B cell (primary cell): Measurements from ENCODE around the gene TBC1D32. TPM values are rescaled to one million over a fixed set of nuclear protein-coding genes. Genes with fewer than 3 reads are reported as not detected.

ENCODE experiments used
- ATAC-seq: fragments of 200-7000 bp; cut with Tn5 transposase; one replicate; pipeline ENCODE4 v1.10.0; 2021; ENCODE audit warnings: low read depth, mild to moderate bottlenecking, moderate number of reproducible peaks, moderate library complexity
- CTCF ChIA-PET: fragments of 350-600 bp; sonication (Branson Sonifier 250); formaldehyde crosslinking; loops from one replicate; lab custom pipeline; 2021; ENCODE audit warnings: antibody characterized with exemption, inconsistent platforms; lab: Charles Lee
- POLR2A ChIA-PET: fragments of 350-600 bp; sonication (Branson Sonifier 250); formaldehyde crosslinking; loops from one replicate; lab custom pipeline; 2021; ENCODE audit warnings: antibody characterized with exemption; lab: Charles Lee
- DNase-seq: peaks from one replicate; pipeline ENCODE4 v3.0.0; 2013
- H2AFZ ChIP-seq: 2 replicates; pipeline ENCODE4 v1.6.1; 2012; ENCODE audit warnings: mild to moderate bottlenecking, low read depth, low read length; ENCODE audit not compliant: insufficient read depth, poor library complexity, severe bottlenecking
- H3K27ac ChIP-seq, 2 donors: 1 replicate in 1 of 2; 2 replicates in 1 of 2; pipeline ENCODE4 v1.5.1; 2012 to 2013; ENCODE audit warnings: low read length in 2 of 2, mild to moderate bottlenecking in 2 of 2, moderate library complexity in 1 of 2
- H3K27me3 ChIP-seq, 4 experiments: fragments of 200-600 bp in 1 of 4; sonication (generic) in 1 of 4; replicated peaks in 1 of 4; 1 replicate in 2 of 4; 2 replicates in 2 of 4; pipeline versions ENCODE4 v1.6.1 to v1.7.0; 2013 to 2016; ENCODE audit warnings: low read length in 3 of 4, mild to moderate bottlenecking in 2 of 4, mixed read lengths in 1 of 4, moderate library complexity in 1 of 4; ENCODE audit not compliant: insufficient read depth in 4 of 4, control insufficient read depth in 3 of 4; ENCODE audit errors: control extremely low read depth in 1 of 4
- H3K36me3 ChIP-seq, 2 experiments: replicated peaks in 1 of 2; 1 replicate in 1 of 2; 2 replicates in 1 of 2; pipeline versions ENCODE4 v1.6.1 to v1.7.1; 2013; ENCODE audit warnings: low read length in 1 of 2; ENCODE audit not compliant: insufficient read depth in 2 of 2, control insufficient read depth in 1 of 2; ENCODE audit errors: control extremely low read depth in 1 of 2, extremely low read depth in 1 of 2
- H3K4me1 ChIP-seq, 2 donors: fragments of 200-600 bp in 1 of 2; sonication (generic) in 1 of 2; 1 replicate in 1 of 2; 2 replicates in 1 of 2; pipeline versions ENCODE4 v1.5.1 to v1.6.1; 2013 to 2017; ENCODE audit warnings: low read length in 2 of 2; ENCODE audit not compliant: control insufficient read depth in 2 of 2, insufficient read depth in 2 of 2
- H3K4me2 ChIP-seq: replicated peaks from 2 replicates; pipeline ENCODE3; 2012; ENCODE audit warnings: mild to moderate bottlenecking, low read depth, low read length; ENCODE audit not compliant: poor library complexity, severe bottlenecking
- H3K4me3 ChIP-seq, 5 experiments: fragments of 200-600 bp in 1 of 5; sonication (generic) in 1 of 5; 1 replicate in 3 of 5; 2 replicates in 2 of 5; pipeline versions ENCODE4 v1.5.1 to v1.7.0; 2011 to 2016; ENCODE audit warnings: low read length in 4 of 5, mild to moderate bottlenecking in 4 of 5, low read depth in 2 of 5, control low read depth in 1 of 5, moderate library complexity in 1 of 5; ENCODE audit not compliant: insufficient read depth in 1 of 5; ENCODE audit errors: control extremely low read depth in 1 of 5, extremely low read depth in 1 of 5
- H3K79me2 ChIP-seq: fragments of 200-600 bp; sonication (generic); one replicate; pipeline ENCODE4 v1.6.0; 2016; ENCODE audit warnings: low read length; ENCODE audit not compliant: control insufficient read depth, insufficient read depth
- H3K9ac ChIP-seq: fragments of 200-600 bp; sonication (generic); 2 replicates; pipeline ENCODE4 v1.6.1; 2017; ENCODE audit warnings: mild to moderate bottlenecking, low read length, moderate library complexity
- H3K9me3 ChIP-seq, 3 donors: one replicate each; pipeline versions ENCODE4 v1.6.1 to v1.7.1; 2013; ENCODE audit warnings: low read length in 2 of 3; ENCODE audit not compliant: control insufficient read depth in 2 of 3, insufficient read depth in 1 of 3; ENCODE audit errors: control extremely low read depth in 1 of 3
- H4K20me1 ChIP-seq: 2 replicates; pipeline ENCODE4 v1.6.0; 2012; ENCODE audit warnings: mild to moderate bottlenecking, low read length; ENCODE audit not compliant: insufficient read depth, control insufficient read depth, poor library complexity, severe bottlenecking
- H3K27ac Mint-ChIP-seq: one replicate; pipeline ENCODE4 v1.8.0; 2021; ENCODE audit warnings: mixed read lengths
- H3K27me3 Mint-ChIP-seq: one replicate; pipeline ENCODE4 v1.8.0; 2021; ENCODE audit warnings: mixed read lengths
- H3K4me1 Mint-ChIP-seq: one replicate; pipeline ENCODE4 v1.8.0; 2021; ENCODE audit warnings: mixed read lengths
- H3K4me3 Mint-ChIP-seq: one replicate; pipeline ENCODE4 v1.8.0; 2021; ENCODE audit warnings: mixed read lengths
- H3K9me3 Mint-ChIP-seq: one replicate; pipeline ENCODE4 v1.8.0; 2022; ENCODE audit warnings: mixed read lengths; ENCODE audit not compliant: insufficient read depth
- CTCF ChIP-seq: fragments of 200-600 bp; IDR thresholded peaks from one replicate; pipeline ENCODE4 v1.8.0; 2022; ENCODE audit warnings: antibody characterized with exemption, mild to moderate bottlenecking
- EZH2 ChIP-seq: IDR thresholded peaks from 2 replicates; pipeline ENCODE4 v1.6.1; 2012; ENCODE audit warnings: borderline replicate concordance, low read depth, mild to moderate bottlenecking, moderate library complexity, low read length; ENCODE audit not compliant: insufficient read depth, poor library complexity, severe bottlenecking
- WGBS: methylation state at CpG from one replicate; pipeline ENCODE4 v1.1.5; 2013; ENCODE audit warnings: missing lambda C conversion rate; ENCODE audit not compliant: insufficient coverage; 5-methylcytosine and 5-hydroxymethylcytosine counted together
- intact Hi-C: fragments of 100-400 bp; cut with micrococcal nuclease; formaldehyde crosslinking; loops from one replicate; pipeline ENCODE4 v1.10.0; 2022
- polyA plus RNA-seq: library from polyadenylated mRNA; depleted of rRNA; stranded (reverse); fragments of >200 nt; gene quantifications from 2 replicates; pipeline ENCODE4 v1.2.3, GENCODE V29; 2012
- total RNA-seq, 2 donors: library from RNA; stranded (reverse); fragments of 120-200 nt in 1 of 2; gene quantifications; 1 replicate in 1 of 2; 2 replicates in 1 of 2; pipeline versions ENCODE4 v1.2.3 to v1.2.4, GENCODE V29; 2013 to 2022

Gene TBC1D32
- total and polyA plus RNA-seq, 2 donors (not counting 1 experiment from before 2014, with no cell fraction given): 9.0 to 20.9 TPM

GRCh38 chr6:121143476-121143875 lies 190.8 kb downstream of the TBC1D32 start:
- ChIA-PET POLR2A (no interaction called here), CTCF (no interaction called here)
- DNase-seq: no peak
- H3K79me2 ChIP-seq: no peaks in the 10 kb centered on the region
- Mint-ChIP-seq H3K27ac (no peak overlapping the region), H3K4me1 (no peaks in the 10 kb centered on the region), H3K4me3 (no peak overlapping the region), H3K9me3 (peaks cover 7% of the 10 kb centered on the region), H3K27me3 (no peaks in the 10 kb centered on the region)
- no peak overlapping the region for H2AFZ ChIP-seq
- H3K4me3 ChIP-seq: no peak overlapping the region
- H3K4me1 ChIP-seq: no peaks in the 10 kb centered on the region
- no peaks in the 10 kb centered on the region for H4K20me1 ChIP-seq
- H3K36me3 ChIP-seq: no peaks in the 10 kb centered on the region
- H3K9ac ChIP-seq: no peak overlapping the region
- H3K27me3 ChIP-seq: no peaks in the 10 kb centered on the region
- no peak overlapping the region for H3K4me2 ChIP-seq
- no CpG with 5 or more reads among the region's 2 CpGs for WGBS
- TF ChIP-seq EZH2: no peak
- no peak for TF ChIP-seq CTCF
- H3K9me3 ChIP-seq: peaks cover 3 to 7% (median 4%) of the 10 kb centered on the region in 3 donors
- intact Hi-C loops: no loop called here
- H3K27ac ChIP-seq: no peak overlapping the region
- no peak for ATAC-seq

GRCh38 chr6:121142093-121142492 lies 192.2 kb downstream of the TBC1D32 start:
- CTCF ChIA-PET: no interaction called here
- H2AFZ ChIP-seq: no peak overlapping the region
- intact Hi-C loops: no loop called here

More at GRCh38 chr6:121142093-121142492, 192.2 kb downstream of the TBC1D32 start:
- no peak overlapping the region for H3K4me3 ChIP-seq
- no peak for ATAC-seq
- no peaks in the 10 kb centered on the region for H3K36me3 ChIP-seq
- DNase-seq: no peak
- peaks cover 3 to 7% (median 4%) of the 10 kb centered on the region in 3 donors for H3K9me3 ChIP-seq
- Mint-ChIP-seq H3K4me1 (no peaks in the 10 kb centered on the region), H3K27me3 (no peaks in the 10 kb centered on the region), H3K4me3 (no peak overlapping the region), H3K27ac (no peak overlapping the region), H3K9me3 (peaks cover 7% of the 10 kb centered on the region)
- no peak overlapping the region for H3K27ac ChIP-seq
- H3K27me3 ChIP-seq: no peaks in the 10 kb centered on the region
- 100% methylated on average over 4 of the region's 6 CpGs for WGBS
- POLR2A ChIA-PET: no interaction called here
- H3K9ac ChIP-seq: no peak overlapping the region
- no peaks in the 10 kb centered on the region for H4K20me1 ChIP-seq
- no peaks in the 10 kb centered on the region for H3K79me2 ChIP-seq
- TF ChIP-seq CTCF: no peak
- no peak for TF ChIP-seq EZH2
- H3K4me1 ChIP-seq: no peaks in the 10 kb centered on the region
- H3K4me2 ChIP-seq: no peak overlapping the region
